Sigmoid colon (tissue), 4 donors: ENCODE measurements around the gene IGLL5.
"Not testable (repeated sequence)": the region's sequence is repeated elsewhere in the genome, so short reads cannot be mapped to it uniquely, and the experiment has no call there.

Source experiments
- POLR2A ChIP-seq, 2 donors: fragments of 450-650 bp; IDR thresholded peaks; one replicate each; pipeline ENCODE4 v1.6.1; 2016; ENCODE audit warnings: antibody characterized with exemption in 2 of 2, mild to moderate bottlenecking in 2 of 2, moderate library complexity in 2 of 2
- POLR2AphosphoS5 ChIP-seq, 4 donors: sonication (generic); formaldehyde crosslinking; IDR thresholded peaks; one replicate each; pipeline ENCODE4 v1.6.1; 2017; ENCODE audit warnings: antibody characterized with exemption in 4 of 4
- TF ChIP-seq, protein P1 (sequence below), 4 experiments: fragments of 450-650 bp in 3 of 4; fragments of 200-600 bp in 1 of 4; IDR thresholded peaks; one replicate each; pipeline ENCODE4 v1.5.1; 2016 to 2019; ENCODE audit warnings: antibody characterized with exemption in 4 of 4, mild to moderate bottlenecking in 3 of 4, moderate library complexity in 2 of 4

DNA sequence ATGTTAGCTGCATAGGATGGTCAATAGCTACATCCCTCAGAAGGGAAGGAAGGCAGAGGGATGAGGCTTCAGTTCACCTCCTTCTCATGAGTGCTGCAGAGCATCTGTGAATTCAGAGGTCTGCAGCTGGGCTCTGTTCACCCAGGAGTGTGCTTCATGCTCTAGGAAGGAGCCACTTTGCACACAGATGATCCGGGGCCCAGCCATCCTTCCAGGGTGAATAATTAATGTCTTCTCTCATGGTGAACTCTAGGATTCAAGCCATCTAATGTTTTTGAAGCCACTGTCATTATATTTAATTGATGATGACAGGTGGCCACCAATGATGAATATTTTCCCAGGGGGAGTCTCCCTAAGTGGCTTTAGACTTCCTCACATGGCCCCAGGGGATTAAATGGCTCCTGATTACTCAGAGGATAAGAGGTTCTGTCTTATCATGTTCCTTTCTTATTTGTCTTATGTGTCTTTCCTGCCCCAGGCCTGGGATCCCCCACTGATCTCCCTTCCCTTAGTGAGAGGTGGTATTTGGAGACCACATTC, 10.9 kb downstream of the IGLL5 start:
- TF ChIP-seq, protein P1, sequence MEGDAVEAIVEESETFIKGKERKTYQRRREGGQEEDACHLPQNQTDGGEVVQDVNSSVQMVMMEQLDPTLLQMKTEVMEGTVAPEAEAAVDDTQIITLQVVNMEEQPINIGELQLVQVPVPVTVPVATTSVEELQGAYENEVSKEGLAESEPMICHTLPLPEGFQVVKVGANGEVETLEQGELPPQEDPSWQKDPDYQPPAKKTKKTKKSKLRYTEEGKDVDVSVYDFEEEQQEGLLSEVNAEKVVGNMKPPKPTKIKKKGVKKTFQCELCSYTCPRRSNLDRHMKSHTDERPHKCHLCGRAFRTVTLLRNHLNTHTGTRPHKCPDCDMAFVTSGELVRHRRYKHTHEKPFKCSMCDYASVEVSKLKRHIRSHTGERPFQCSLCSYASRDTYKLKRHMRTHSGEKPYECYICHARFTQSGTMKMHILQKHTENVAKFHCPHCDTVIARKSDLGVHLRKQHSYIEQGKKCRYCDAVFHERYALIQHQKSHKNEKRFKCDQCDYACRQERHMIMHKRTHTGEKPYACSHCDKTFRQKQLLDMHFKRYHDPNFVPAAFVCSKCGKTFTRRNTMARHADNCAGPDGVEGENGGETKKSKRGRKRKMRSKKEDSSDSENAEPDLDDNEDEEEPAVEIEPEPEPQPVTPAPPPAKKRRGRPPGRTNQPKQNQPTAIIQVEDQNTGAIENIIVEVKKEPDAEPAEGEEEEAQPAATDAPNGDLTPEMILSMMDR (IDR thresholded peaks at IDR 0.05): not testable (repeated sequence)
- TF ChIP-seq POLR2A, POLR2AphosphoS5 (IDR thresholded peaks at IDR 0.05): not testable (repeated sequence)
